Epithelial cell of esophagus (primary cell): ENCODE results near the gene CDC42.
A peak's percentile ranks its signal among the peaks of the same experiment; 100 is the strongest.

Experiments
- DNase-seq: peaks from one replicate; pipeline ENCODE4 v3.0.0; 2010; ENCODE audit warnings: low read depth
- H3K4me3 ChIP-seq: 2 replicates; pipeline ENCODE4 v1.5.1; 2011; ENCODE audit warnings: mild to moderate bottlenecking, low read length, control low read depth
- TF ChIP-seq, protein P1 (sequence below): IDR thresholded peaks from 2 replicates; pipeline ENCODE4 v1.5.1; 2011; ENCODE audit warnings: low read depth, mild to moderate bottlenecking, low read length, control low read depth, inconsistent platforms; ENCODE audit not compliant: insufficient read depth; ENCODE audit errors: missing control alignments

The CDC42 gene

DNA sequence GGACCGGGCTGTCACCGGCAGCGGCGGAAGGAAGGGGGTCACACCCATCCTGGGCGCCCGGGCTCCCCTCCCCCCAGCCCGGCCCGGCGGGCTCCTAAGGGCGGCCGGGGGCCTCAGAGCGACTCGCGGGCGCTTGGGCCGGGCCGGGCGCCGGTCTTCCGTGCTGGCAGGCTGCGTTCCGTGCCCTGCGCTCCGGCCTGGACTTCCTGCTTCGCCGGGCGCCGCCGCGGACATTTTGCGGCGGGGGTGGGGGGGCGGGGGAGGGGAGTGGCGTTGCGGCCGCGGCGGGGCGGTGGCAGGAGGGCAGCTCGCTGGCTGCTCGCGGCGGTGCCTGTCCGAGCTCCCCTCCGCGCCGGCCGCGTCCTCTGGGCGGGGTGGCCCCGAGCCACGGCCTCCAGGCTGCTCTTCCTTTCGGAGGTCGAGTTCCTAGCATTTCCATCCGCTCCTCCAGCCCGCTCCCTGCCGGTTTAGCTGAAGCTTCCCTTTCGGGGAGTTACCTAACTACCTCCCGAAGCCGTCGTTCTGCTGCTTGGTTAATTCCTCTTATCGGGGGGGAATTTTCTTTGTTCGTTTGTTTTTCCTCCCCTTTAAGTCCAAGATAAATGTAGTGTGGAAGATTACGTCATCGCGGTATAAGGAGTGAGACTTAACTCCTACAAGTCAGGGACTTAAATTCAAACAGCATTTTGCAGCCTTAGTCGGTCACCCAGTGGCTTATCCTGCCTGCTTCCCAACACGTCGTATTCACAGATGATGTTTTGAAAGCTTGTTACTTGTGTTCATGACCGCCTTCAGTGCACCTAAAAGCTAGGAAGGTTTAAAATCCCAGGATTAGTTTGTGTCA is 730 bp downstream of the CDC42 start:
- TF ChIP-seq, protein P1, sequence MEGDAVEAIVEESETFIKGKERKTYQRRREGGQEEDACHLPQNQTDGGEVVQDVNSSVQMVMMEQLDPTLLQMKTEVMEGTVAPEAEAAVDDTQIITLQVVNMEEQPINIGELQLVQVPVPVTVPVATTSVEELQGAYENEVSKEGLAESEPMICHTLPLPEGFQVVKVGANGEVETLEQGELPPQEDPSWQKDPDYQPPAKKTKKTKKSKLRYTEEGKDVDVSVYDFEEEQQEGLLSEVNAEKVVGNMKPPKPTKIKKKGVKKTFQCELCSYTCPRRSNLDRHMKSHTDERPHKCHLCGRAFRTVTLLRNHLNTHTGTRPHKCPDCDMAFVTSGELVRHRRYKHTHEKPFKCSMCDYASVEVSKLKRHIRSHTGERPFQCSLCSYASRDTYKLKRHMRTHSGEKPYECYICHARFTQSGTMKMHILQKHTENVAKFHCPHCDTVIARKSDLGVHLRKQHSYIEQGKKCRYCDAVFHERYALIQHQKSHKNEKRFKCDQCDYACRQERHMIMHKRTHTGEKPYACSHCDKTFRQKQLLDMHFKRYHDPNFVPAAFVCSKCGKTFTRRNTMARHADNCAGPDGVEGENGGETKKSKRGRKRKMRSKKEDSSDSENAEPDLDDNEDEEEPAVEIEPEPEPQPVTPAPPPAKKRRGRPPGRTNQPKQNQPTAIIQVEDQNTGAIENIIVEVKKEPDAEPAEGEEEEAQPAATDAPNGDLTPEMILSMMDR: no peak
- peak overlapping the region; percentile 94 for H3K4me3 ChIP-seq
- peak; percentile 74 for DNase-seq

DNA sequence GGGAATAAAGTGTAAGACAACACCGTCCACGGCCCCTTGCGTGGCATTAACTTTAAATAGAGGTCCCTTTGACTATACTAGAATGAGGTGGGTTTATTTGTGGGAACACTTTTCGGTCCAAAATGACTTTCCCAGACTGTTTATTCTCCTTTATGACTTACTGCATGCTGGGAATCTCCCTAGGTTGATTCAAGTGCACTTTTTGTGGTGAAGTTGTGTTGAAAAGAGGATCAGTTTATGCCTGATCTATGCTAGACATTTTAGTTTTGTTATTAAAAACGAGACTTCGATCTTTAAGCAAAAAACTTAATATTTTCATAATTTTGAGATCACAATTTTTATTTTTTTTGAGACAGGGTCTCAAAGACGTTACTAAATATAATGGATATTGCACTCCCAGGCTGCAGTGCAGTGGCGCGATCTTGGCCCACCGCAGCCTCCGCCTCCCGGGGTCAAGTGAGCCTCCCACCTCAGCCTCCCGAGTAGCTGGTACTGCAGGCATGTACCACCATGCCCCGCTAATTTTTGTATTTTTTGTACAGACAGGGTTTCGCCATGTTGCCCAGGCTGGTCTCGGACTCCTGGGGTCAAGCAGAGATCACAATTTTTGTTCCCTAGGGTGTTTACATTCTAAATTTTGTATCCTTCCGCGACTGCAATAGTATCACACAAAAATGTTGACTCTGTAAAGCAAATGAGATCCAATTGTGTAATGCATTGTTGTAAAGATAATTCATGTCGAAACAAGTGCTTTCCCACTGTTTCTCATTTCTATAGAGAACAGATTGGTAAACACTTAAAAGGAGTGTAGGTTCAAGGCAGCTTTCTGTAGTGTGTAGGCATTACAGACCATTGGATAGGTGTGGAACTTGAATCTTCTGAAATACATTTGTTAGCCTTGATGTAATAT is 1.6 kb downstream of the CDC42 start:
- TF ChIP-seq, protein P1: no peak
- peak; percentile 85 for DNase-seq
- peak overlapping the region; percentile 94 for H3K4me3 ChIP-seq

DNA sequence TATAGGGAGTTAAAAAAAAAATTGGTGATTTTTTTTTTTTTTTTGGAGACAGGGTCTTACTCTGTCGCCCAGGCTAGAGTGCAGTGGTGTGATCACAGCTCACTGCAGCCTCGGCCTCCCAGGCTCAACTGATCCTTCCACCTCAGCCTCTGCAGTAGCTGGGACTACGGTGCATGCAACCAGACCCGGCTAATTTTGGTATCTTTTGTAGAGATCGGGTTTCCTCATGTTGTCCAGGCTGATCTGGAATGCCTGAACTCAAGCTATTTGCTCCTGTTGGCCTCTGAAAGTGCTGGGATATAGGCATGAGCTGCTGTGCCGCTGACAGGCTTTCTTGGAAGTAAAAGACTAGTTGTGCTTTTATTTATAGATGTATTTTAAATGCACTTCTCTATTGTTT is 3.0 kb downstream of the CDC42 start:
- H3K4me3 ChIP-seq: peak overlapping the region; percentile 5
- TF ChIP-seq, protein P1: no peak
- no peak for DNase-seq

DNA sequence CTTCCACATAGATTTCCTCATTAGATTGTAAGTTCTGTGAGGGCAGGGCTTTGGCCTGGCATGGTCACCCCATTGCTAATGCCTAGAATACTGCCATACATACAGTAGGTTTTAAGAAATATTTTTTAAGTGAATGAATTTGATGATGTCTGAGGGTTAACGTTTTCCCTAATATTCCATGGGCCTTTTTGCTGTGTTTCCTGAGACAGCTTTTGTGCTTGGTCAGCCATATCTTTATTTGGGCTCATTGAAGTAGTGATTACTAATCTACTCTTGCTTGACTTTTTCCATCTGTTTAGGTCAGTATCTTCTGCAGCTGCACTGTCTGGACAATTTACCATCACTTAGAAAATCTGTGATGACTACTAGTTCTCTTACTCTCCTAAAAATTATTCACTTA is 3.5 kb downstream of the CDC42 start:
- no peak overlapping the region for H3K4me3 ChIP-seq
- no peak for DNase-seq
- TF ChIP-seq, protein P1: no peak

DNA sequence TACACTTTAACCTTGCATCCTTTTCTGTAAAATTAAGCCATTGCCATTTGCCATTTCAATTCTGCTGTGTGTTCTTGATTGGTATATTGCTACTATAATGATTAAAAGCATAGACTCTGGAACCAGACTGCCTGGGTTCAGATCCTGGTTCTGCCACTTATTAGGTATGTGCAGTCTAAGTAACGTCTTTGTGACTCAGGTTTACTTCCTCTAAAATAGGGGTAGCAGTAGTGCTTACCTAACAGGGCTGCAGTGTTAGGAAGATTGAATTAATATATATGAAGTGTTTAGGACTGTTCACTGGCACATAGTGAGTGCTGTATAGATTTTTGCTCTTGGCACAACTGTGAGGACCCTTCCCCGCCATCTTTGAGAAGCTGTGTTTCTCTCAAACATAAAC is 4.4 kb downstream of the CDC42 start:
- H3K4me3 ChIP-seq: no peak overlapping the region
- TF ChIP-seq, protein P1: no peak

DNA sequence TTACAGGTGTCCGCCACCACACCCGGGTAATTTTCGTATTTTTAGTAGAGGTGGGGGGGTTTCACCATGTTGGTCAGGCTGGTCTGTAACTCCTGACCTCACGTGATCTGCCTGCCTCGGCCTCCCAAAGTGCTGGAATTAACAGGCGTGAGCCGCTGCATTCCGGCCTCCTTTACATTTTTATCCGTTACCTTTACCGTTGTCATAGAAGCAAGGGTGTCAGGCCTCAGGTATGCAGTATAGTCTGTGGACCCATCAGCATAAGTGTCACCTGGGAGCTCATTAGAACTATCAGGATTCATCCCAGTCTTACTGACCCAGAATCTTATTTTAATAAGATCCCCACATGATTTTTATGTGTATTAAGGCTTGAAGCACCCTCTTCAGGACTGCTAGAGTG is 5.4 kb downstream of the CDC42 start:
- no peak for DNase-seq
- TF ChIP-seq, protein P1: no peak
- H3K4me3 ChIP-seq: no peak overlapping the region

More for the DNA sequence above, 4.4 kb downstream of the CDC42 start:
- DNase-seq: no peak
